HG03469 (cell line): Measurements from ENCODE around the gene FRMPD4.

ENCODE experiments used
- ATAC-seq: cut with Tn5 transposase; IDR thresholded peaks from one replicate; pipeline ENCODE4 v1.9.1; 2021; ENCODE audit warnings: mild to moderate bottlenecking, moderate library complexity, moderate number of reproducible peaks; ENCODE audit not compliant: unreplicated experiment

The FRMPD4 gene

GRCh38 chrX:12292996-12293765, 154.9 kb downstream of the FRMPD4 start:
- no peak for ATAC-seq

- no peak for ATAC-seq
These were observed 159.1 kb downstream of the FRMPD4 start for GRCh38 chrX:12297353-12297752.

GRCh38 chrX:12301288-12301687, 163.0 kb downstream of the FRMPD4 start:
- no peak for ATAC-seq

GRCh38 chrX:12304261-12304660, 166.0 kb downstream of the FRMPD4 start:
- ATAC-seq: no peak

GRCh38 chrX:12307961-12308360, 169.7 kb downstream of the FRMPD4 start:
- no peak for ATAC-seq

- no peak for ATAC-seq
These were observed 170.1 kb downstream of the FRMPD4 start for GRCh38 chrX:12308420-12308819.

- ATAC-seq: no peak
These were observed 170.9 kb downstream of the FRMPD4 start for GRCh38 chrX:12309040-12309743.

- no peak for ATAC-seq
These were observed 171.4 kb downstream of the FRMPD4 start for GRCh38 chrX:12309744-12310076.

GRCh38 chrX:12314651-12315050, 176.4 kb downstream of the FRMPD4 start:
- no peak for ATAC-seq

GRCh38 chrX:12315526-12315925, 177.3 kb downstream of the FRMPD4 start:
- ATAC-seq: no peak

GRCh38 chrX:12319003-12319519, 180.8 kb downstream of the FRMPD4 start:
- ATAC-seq: no peak

GRCh38 chrX:12319992-12320391, 181.7 kb downstream of the FRMPD4 start:
- ATAC-seq: no peak

GRCh38 chrX:12322031-12322430, 183.8 kb downstream of the FRMPD4 start:
- ATAC-seq: no peak

- ATAC-seq: no peak
These were observed 186.9 kb downstream of the FRMPD4 start for GRCh38 chrX:12325171-12325570.

GRCh38 chrX:12327836-12328235, 189.6 kb downstream of the FRMPD4 start:
- no peak for ATAC-seq

- no peak for ATAC-seq
These were observed 191.2 kb downstream of the FRMPD4 start for GRCh38 chrX:12329476-12329875.

- no peak for ATAC-seq
These were observed 192.6 kb downstream of the FRMPD4 start for GRCh38 chrX:12330841-12331240.

- ATAC-seq: no peak
These were observed 194.6 kb downstream of the FRMPD4 start for GRCh38 chrX:12332786-12333347.

GRCh38 chrX:12339921-12340320, 201.6 kb downstream of the FRMPD4 start:
- no peak for ATAC-seq

- no peak for ATAC-seq
These were observed 206.7 kb downstream of the FRMPD4 start for GRCh38 chrX:12344954-12345353.

- ATAC-seq: no peak
These were observed 210.9 kb downstream of the FRMPD4 start for GRCh38 chrX:12349201-12349600.

GRCh38 chrX:12352922-12353321, 214.6 kb downstream of the FRMPD4 start:
- ATAC-seq: no peak
